Measurements from ENCODE around the gene TARBP1.

DNA sequence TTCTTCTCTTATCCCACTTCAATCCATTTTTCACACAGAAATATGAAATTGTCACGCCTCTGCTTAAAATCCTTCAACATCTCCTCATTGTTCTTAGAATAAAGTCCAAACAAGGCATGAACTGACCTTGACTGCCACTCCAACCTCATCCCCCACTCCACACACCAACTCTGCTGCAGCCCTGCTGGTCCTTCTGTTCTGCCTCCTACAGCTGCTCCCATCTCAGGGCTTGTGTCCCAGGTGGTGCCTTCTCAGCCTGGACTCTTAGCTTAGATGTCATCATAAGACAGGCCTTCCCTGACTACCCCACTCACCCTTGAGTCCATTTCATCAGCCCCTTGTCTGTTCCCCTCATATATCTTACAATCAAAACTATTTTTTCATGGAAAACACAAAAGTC, 10.4 kb downstream of the TARBP1 start:
- TF ChIP-seq, protein P1, sequence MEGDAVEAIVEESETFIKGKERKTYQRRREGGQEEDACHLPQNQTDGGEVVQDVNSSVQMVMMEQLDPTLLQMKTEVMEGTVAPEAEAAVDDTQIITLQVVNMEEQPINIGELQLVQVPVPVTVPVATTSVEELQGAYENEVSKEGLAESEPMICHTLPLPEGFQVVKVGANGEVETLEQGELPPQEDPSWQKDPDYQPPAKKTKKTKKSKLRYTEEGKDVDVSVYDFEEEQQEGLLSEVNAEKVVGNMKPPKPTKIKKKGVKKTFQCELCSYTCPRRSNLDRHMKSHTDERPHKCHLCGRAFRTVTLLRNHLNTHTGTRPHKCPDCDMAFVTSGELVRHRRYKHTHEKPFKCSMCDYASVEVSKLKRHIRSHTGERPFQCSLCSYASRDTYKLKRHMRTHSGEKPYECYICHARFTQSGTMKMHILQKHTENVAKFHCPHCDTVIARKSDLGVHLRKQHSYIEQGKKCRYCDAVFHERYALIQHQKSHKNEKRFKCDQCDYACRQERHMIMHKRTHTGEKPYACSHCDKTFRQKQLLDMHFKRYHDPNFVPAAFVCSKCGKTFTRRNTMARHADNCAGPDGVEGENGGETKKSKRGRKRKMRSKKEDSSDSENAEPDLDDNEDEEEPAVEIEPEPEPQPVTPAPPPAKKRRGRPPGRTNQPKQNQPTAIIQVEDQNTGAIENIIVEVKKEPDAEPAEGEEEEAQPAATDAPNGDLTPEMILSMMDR (conservative IDR thresholded peaks at IDR 0.05; ENCODE audit: low read depth, low read length) = no peak
- TF ChIP-seq, protein P2, sequence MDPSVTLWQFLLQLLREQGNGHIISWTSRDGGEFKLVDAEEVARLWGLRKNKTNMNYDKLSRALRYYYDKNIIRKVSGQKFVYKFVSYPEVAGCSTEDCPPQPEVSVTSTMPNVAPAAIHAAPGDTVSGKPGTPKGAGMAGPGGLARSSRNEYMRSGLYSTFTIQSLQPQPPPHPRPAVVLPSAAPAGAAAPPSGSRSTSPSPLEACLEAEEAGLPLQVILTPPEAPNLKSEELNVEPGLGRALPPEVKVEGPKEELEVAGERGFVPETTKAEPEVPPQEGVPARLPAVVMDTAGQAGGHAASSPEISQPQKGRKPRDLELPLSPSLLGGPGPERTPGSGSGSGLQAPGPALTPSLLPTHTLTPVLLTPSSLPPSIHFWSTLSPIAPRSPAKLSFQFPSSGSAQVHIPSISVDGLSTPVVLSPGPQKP (IDR thresholded peaks at IDR 0.05; ENCODE audit: borderline replicate concordance, low read depth, low read length) = no peak
- TF ChIP-seq CEBPB (IDR thresholded peaks at IDR 0.05; ENCODE audit: low read depth, low read length) (no peak), RAD21 (IDR thresholded peaks at IDR 0.05; ENCODE audit: low read length) (no peak), RFX5 (IDR thresholded peaks at IDR 0.05; ENCODE audit: low read depth, low read length) (no peak), POLR2A (IDR thresholded peaks at IDR 0.05; ENCODE audit: low read depth, low read length) (no peak), MAFK (IDR thresholded peaks at IDR 0.05; ENCODE audit: low read depth, low read length) (no peak), BHLHE40 (IDR thresholded peaks at IDR 0.05; ENCODE audit: low read depth, low read length) (no peak)

All from IMR-90 (cell line).